ENCODE measurements around the gene RAD51B. TPM values are rescaled to one million over a fixed set of nuclear protein-coding genes. Genes with fewer than 3 reads are reported as not detected.

Gene RAD51B
- total and polyA plus RNA-seq, 2 of the 13 experiments (the other 11 are each of a cell fraction or from before 2014, with no cell fraction given): 7.0 to 9.5 TPM

DNA sequence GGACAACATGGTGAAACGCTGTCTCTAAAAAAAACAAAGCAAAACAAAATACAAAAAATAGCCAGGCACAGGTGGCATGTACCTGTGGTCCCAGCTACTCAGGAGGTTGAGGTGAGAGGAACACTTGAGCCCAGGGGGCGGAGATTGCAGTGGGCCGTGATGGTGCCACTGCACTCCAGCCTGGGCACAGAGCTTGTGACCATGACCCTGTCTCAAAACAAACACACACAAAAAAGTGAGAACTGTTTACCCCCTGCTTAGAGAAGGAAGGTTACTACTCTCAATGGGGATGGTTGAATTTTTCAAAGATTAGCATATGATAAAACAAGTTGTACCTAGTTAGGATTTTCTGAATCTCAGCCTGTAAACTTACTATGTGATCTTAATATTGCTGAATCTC lies 905.3 kb downstream of the RAD51B start:
- H2AFZ ChIP-seq (ENCODE audit: low read length): no peak overlapping the region
- no peak overlapping the region for H3K27ac ChIP-seq (ENCODE audit: extremely low read length, insufficient read depth, low read length)
- WGBS (ENCODE audit: low lambda C conversion rate): 66% methylated on average over 3 of the region's 3 CpGs
- no peaks in the 10 kb centered on the region for H3K79me2 ChIP-seq (ENCODE audit: insufficient read depth, low read length)
- intact Hi-C loops (cut with micrococcal nuclease; ENCODE audit: unreplicated experiment): no loop called here
- in situ Hi-C loops (cut with HindIII; ENCODE audit: extremely low pct_ligation_motif_present, low pct_unique_long_range_greater_than_20kb): no loop called here
- H3K27me3 ChIP-seq (ENCODE audit: control insufficient read depth in 1 of 2, insufficient read depth in 2 of 2, low read length in 2 of 2): no peaks in the 10 kb centered on the region
- no peak overlapping the region for H3K4me2 ChIP-seq (ENCODE audit: low read depth, low read length)
- ChIA-PET CTCF (ENCODE audit: low intra/inter-chr PET ratio, low total read pairs) (no interaction called here), POLR2A (no interaction called here)
- H3K9ac ChIP-seq (ENCODE audit: insufficient read depth, low read depth, low read length): no peak overlapping the region
- H3K4me3 ChIP-seq (replicated peaks in 1 of 3; ENCODE audit: insufficient read depth in 1 of 3, low read depth in 2 of 3, low read length in 3 of 3): no peak overlapping the region
- no peak for ATAC-seq
- no peak for DNase-seq (ENCODE audit: low spot score)
- no peak for FAIRE-seq
- H4K20me1 ChIP-seq (ENCODE audit: insufficient read depth, low read length): no peaks in the 10 kb centered on the region
- BruUV-seq (replicated peaks): no TSS peak
- H3K9me3 ChIP-seq (ENCODE audit: low read length): no peaks in the 10 kb centered on the region
- TF ChIP-seq, protein P1, sequence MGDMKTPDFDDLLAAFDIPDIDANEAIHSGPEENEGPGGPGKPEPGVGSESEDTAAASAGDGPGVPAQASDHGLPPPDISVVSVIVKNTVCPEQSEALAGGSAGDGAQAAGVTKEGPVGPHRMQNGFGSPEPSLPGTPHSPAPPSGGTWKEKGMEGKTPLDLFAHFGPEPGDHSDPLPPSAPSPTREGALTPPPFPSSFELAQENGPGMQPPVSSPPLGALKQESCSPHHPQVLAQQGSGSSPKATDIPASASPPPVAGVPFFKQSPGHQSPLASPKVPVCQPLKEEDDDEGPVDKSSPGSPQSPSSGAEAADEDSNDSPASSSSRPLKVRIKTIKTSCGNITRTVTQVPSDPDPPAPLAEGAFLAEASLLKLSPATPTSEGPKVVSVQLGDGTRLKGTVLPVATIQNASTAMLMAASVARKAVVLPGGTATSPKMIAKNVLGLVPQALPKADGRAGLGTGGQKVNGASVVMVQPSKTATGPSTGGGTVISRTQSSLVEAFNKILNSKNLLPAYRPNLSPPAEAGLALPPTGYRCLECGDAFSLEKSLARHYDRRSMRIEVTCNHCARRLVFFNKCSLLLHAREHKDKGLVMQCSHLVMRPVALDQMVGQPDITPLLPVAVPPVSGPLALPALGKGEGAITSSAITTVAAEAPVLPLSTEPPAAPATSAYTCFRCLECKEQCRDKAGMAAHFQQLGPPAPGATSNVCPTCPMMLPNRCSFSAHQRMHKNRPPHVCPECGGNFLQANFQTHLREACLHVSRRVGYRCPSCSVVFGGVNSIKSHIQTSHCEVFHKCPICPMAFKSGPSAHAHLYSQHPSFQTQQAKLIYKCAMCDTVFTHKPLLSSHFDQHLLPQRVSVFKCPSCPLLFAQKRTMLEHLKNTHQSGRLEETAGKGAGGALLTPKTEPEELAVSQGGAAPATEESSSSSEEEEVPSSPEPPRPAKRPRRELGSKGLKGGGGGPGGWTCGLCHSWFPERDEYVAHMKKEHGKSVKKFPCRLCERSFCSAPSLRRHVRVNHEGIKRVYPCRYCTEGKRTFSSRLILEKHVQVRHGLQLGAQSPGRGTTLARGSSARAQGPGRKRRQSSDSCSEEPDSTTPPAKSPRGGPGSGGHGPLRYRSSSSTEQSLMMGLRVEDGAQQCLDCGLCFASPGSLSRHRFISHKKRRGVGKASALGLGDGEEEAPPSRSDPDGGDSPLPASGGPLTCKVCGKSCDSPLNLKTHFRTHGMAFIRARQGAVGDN (CRISPR knock-in tag; IDR thresholded peaks at IDR 0.05): peak; percentile 19; the same call in 1 of the 2 replicates
- TF ChIP-seq ATRX (CRISPR knock-in tag; IDR thresholded peaks at IDR 0.05; ENCODE audit: borderline replicate concordance) (no peak), FOXP1 (IDR thresholded peaks at IDR 0.05) (no peak), FOXP1 (CRISPR knock-in tag; IDR thresholded peaks at IDR 0.05) (0 out of 2 replicates have a peak, but pooled peaks have one; percentile 15), NR2F6 (IDR thresholded peaks at IDR 0.05) (no peak), NR2F6 (CRISPR knock-in tag; IDR thresholded peaks at IDR 0.05) (0 out of 2 replicates have a peak, but pooled peaks have one; percentile 36), PAXIP1 (CRISPR knock-in tag; conservative IDR thresholded peaks at IDR 0.05) (peak; percentile 31; the same call in 1 of the 2 replicates), SMARCC2 (IDR thresholded peaks at IDR 0.05) (no peak), GATAD2A (CRISPR knock-in tag; IDR thresholded peaks at IDR 0.05) (0 out of 2 replicates have a peak, but pooled peaks have one; percentile 21)
- no peaks in the 10 kb centered on the region for H3K36me3 ChIP-seq (replicated peaks in 1 of 2; ENCODE audit: control insufficient read depth in 1 of 2, insufficient read depth in 2 of 2, low read length in 2 of 2)
- peaks cover 68% of the 10 kb centered on the region for H3K4me1 ChIP-seq (ENCODE audit: insufficient read depth, low read length)

Measured in HepG2 (cell line).